Measurements from ENCODE around the gene CDH13. TPM values are rescaled to one million over a fixed set of nuclear protein-coding genes. Genes with fewer than 3 reads are reported as not detected.
A peak's percentile ranks its signal among the peaks of the same experiment; 100 is the strongest.

Gene CDH13
- total and polyA plus RNA-seq, 9 of the 15 experiments (the other 6 are each of a cell fraction or from before 2014, with no cell fraction given), result 0.03 TPM; not detected in 8

GRCh38 chr16:83791916-83792315 lies 1165.1 kb downstream of the CDH13 start (continued):
- TF ChIP-seq NR2C1 (IDR thresholded peaks at IDR 0.05) (no peak), NR2C1 (tag; IDR thresholded peaks at IDR 0.05) (no peak)

GRCh38 chr16:83792391-83792790 lies 1165.6 kb downstream of the CDH13 start:
- Histone ChIP-seq H3K4me3 (no peak overlapping the region), H3K9me1 (ENCODE audit: control insufficient read depth, insufficient read depth, low read length) (no peaks in the 10 kb centered on the region), H3K4me1 (replicated peaks in 1 of 2; ENCODE audit: control insufficient read depth in 2 of 2, insufficient read depth in 2 of 2, low read length in 2 of 2) (no peaks in the 10 kb centered on the region), H3K27ac (ENCODE audit: extremely low read depth, low read depth, low read length) (no peak overlapping the region), H3K9ac (ENCODE audit: insufficient read depth in 1 of 2, low read depth in 2 of 2, low read length in 2 of 2) (no peak overlapping the region), H3K9me3 (replicated peaks; ENCODE audit: control insufficient read depth, insufficient read depth, low read depth, low read length) (no peaks in the 10 kb centered on the region), H4K20me1 (replicated peaks; ENCODE audit: control insufficient read depth, insufficient read depth, low read length) (no peaks in the 10 kb centered on the region; the same call in 1 of the 2 replicates), H3K79me2 (ENCODE audit: control insufficient read depth, insufficient read depth, low read length) (no peaks in the 10 kb centered on the region), H3K4me2 (ENCODE audit: insufficient read depth, low read length) (no peak overlapping the region), H2AFZ (ENCODE audit: low read depth, low read length) (no peak overlapping the region), H3K27me3 (ENCODE audit: control insufficient read depth in 2 of 2, insufficient read depth in 2 of 2, low read length in 2 of 2) (peaks cover 51 to 68% of the 10 kb centered on the region in 2 experiments), H3K36me3 (ENCODE audit: control insufficient read depth, insufficient read depth, low read length) (no peaks in the 10 kb centered on the region)
- BruUV-seq (replicated peaks), result no TSS peak
- ChIA-PET CTCF (ENCODE audit: low intra/inter-chr PET ratio) (no interaction called here), POLR2A (no interaction called here)
- DNase-seq (ENCODE audit: extremely low read depth in 1 of 4, low spot score in 3 of 4) (no peak), ATAC-seq (0 out of 3 replicates have a peak, but pooled peaks have one; percentile 33), FAIRE-seq (no peak)
- 0% methylated on average over 2 of the region's 2 CpGs for WGBS (ENCODE audit: insufficient coverage, low coverage, missing lambda C conversion rate)
- in situ Hi-C loops (cut with MboI) (no loop called here), intact Hi-C loops (cut with micrococcal nuclease) (no loop called here)
- no peak for TF ChIP-seq XRCC5 (IDR thresholded peaks at IDR 0.05; ENCODE audit: low read depth, low read length)
- peak in 2 of 3 experiments; percentile 12 to 14; a peak in 1 of 6 replicates for TF ChIP-seq CTCF (IDR thresholded peaks at IDR 0.05 in 2 of 3, conservative IDR thresholded peaks at IDR 0.05 in 1 of 3; ENCODE audit: insufficient read depth in 2 of 3, low read depth in 1 of 3, low read length in 3 of 3)
- TF ChIP-seq SRSF1 (IDR thresholded peaks at IDR 0.05; ENCODE audit: low read depth, low read length), result no peak
- no peak for TF ChIP-seq E2F3 (CRISPR knock-in tag; IDR thresholded peaks at IDR 0.05)
- no peak for TF ChIP-seq RREB1 (CRISPR knock-in tag; IDR thresholded peaks at IDR 0.05)

Data from K562 (cell line).